ENCODE measurements around the gene SOX4.

GRCh38 chr6:21636876-21637275, 43.3 kb downstream of the SOX4 start:
- TF ChIP-seq, protein P1, sequence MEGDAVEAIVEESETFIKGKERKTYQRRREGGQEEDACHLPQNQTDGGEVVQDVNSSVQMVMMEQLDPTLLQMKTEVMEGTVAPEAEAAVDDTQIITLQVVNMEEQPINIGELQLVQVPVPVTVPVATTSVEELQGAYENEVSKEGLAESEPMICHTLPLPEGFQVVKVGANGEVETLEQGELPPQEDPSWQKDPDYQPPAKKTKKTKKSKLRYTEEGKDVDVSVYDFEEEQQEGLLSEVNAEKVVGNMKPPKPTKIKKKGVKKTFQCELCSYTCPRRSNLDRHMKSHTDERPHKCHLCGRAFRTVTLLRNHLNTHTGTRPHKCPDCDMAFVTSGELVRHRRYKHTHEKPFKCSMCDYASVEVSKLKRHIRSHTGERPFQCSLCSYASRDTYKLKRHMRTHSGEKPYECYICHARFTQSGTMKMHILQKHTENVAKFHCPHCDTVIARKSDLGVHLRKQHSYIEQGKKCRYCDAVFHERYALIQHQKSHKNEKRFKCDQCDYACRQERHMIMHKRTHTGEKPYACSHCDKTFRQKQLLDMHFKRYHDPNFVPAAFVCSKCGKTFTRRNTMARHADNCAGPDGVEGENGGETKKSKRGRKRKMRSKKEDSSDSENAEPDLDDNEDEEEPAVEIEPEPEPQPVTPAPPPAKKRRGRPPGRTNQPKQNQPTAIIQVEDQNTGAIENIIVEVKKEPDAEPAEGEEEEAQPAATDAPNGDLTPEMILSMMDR (IDR thresholded peaks at IDR 0.05; ENCODE audit: low read depth, low read length): no peak
- TF ChIP-seq POLR2A (IDR thresholded peaks at IDR 0.05; ENCODE audit: extremely low read depth, insufficient read length): no peak

Measured in NB4 (cell line).